ENCODE data around the gene ACOXL. TPM values are rescaled to one million over a fixed set of nuclear protein-coding genes. Genes with fewer than 3 reads are reported as not detected.

ACOXL gene
- total RNA-seq, 6 experiments from 2014 or later = not detected

- Histone ChIP-seq H3K4me3 (no peak overlapping the region), H3K27me3 (no peaks in the 10 kb centered on the region), H3K4me1 (no peaks in the 10 kb centered on the region), H3K27ac (no peak overlapping the region), H3K9me3 (no peaks in the 10 kb centered on the region), H3K36me3 (no peaks in the 10 kb centered on the region)
- TF ChIP-seq POLR2A (IDR thresholded peaks at IDR 0.05) = no peak
- TF ChIP-seq CTCF (IDR thresholded peaks at IDR 0.05) = peak; percentile 52 to 69 (median 62)
- intact Hi-C loops (cut with DNase I) = no loop called here
- ATAC-seq (no peak), DNase-seq (no peak)
- 27% methylated on average over 4 of the region's 4 CpGs for WGBS (ENCODE audit: insufficient coverage, low coverage, low lambda C conversion rate, missing lambda C conversion rate)
Measured at GRCh38 chr2:110755491-110756078, 23.2 kb downstream of the ACOXL start.

- ATAC-seq (no peak), DNase-seq (no peak)
- 64% methylated on average over 2 of the region's 2 CpGs for WGBS (ENCODE audit: insufficient coverage, low coverage, low lambda C conversion rate, missing lambda C conversion rate)
- TF ChIP-seq CTCF (IDR thresholded peaks at IDR 0.05) (no peak), POLR2A (IDR thresholded peaks at IDR 0.05) (no peak)
- H3K9me3 ChIP-seq = no peaks in the 10 kb centered on the region
- H3K27ac ChIP-seq = no peak overlapping the region
- intact Hi-C loops (cut with DNase I) = no loop called here
- H3K4me1 ChIP-seq = no peaks in the 10 kb centered on the region
- no peaks in the 10 kb centered on the region for H3K36me3 ChIP-seq
- no peaks in the 10 kb centered on the region for H3K27me3 ChIP-seq
- H3K4me3 ChIP-seq = no peak overlapping the region
Measured at GRCh38 chr2:110759411-110759810, 27.0 kb downstream of the ACOXL start.

- ATAC-seq (no peak), DNase-seq (no peak)
- H3K4me3 ChIP-seq = no peak overlapping the region
- H3K36me3 ChIP-seq = no peaks in the 10 kb centered on the region
- TF ChIP-seq POLR2A (IDR thresholded peaks at IDR 0.05) = no peak
- TF ChIP-seq CTCF (IDR thresholded peaks at IDR 0.05) = no peak
- H3K4me1 ChIP-seq = no peaks in the 10 kb centered on the region
- no peaks in the 10 kb centered on the region for H3K9me3 ChIP-seq
- 94% methylated on average over 1 of the region's 1 CpG for WGBS (ENCODE audit: insufficient coverage, low coverage, low lambda C conversion rate, missing lambda C conversion rate)
- intact Hi-C loops (cut with DNase I) = no loop called here
- H3K27me3 ChIP-seq = no peaks in the 10 kb centered on the region
- H3K27ac ChIP-seq = no peak overlapping the region
Measured at GRCh38 chr2:110764931-110765330, 32.6 kb downstream of the ACOXL start.

- ATAC-seq = no peak
- WGBS (ENCODE audit: insufficient coverage, low coverage, low lambda C conversion rate, missing lambda C conversion rate) = 61% methylated on average over 2 of the region's 3 CpGs
- no peaks in the 10 kb centered on the region for H3K4me1 ChIP-seq
- no peaks in the 10 kb centered on the region for H3K36me3 ChIP-seq
- no peak for TF ChIP-seq POLR2A (IDR thresholded peaks at IDR 0.05)
- no peak for TF ChIP-seq CTCF (IDR thresholded peaks at IDR 0.05)
- no peak overlapping the region for H3K27ac ChIP-seq
- no peaks in the 10 kb centered on the region for H3K9me3 ChIP-seq
- intact Hi-C loops (cut with DNase I) = no loop called here
- no peak for DNase-seq
- H3K4me3 ChIP-seq = no peak overlapping the region
- no peaks in the 10 kb centered on the region for H3K27me3 ChIP-seq
Measured at GRCh38 chr2:110766291-110766690, 33.9 kb downstream of the ACOXL start.

GRCh38 chr2:110768591-110768990 is 36.2 kb downstream of the ACOXL start:
- Histone ChIP-seq H3K4me1 (peaks cover 0 to 4% (median 0%) of the 10 kb centered on the region in 4 donors), H3K36me3 (no peaks in the 10 kb centered on the region), H3K4me3 (no peak overlapping the region), H3K27ac (no peak overlapping the region), H3K9me3 (no peaks in the 10 kb centered on the region), H3K27me3 (no peaks in the 10 kb centered on the region)
- no peak for TF ChIP-seq POLR2A (IDR thresholded peaks at IDR 0.05)
- no peak for TF ChIP-seq CTCF (IDR thresholded peaks at IDR 0.05)
- DNase-seq = no peak
- ATAC-seq = no peak
- 29% methylated on average over 9 of the region's 10 CpGs for WGBS (ENCODE audit: insufficient coverage, low coverage, low lambda C conversion rate, missing lambda C conversion rate)
- intact Hi-C loops (cut with DNase I) = no loop called here

Measured in right lobe of liver (tissue), 6 donors.